Liver (tissue), 3 donors: ENCODE data around the gene MMP2.

ENCODE experiments used
- EGR1 ChIP-seq, 2 donors: IDR thresholded peaks; 2 replicates each; pipeline ENCODE4 v1.6.1; 2016 to 2018; ENCODE audit warnings: antibody characterized with exemption in 2 of 2, low read depth in 2 of 2
- GABPA ChIP-seq, 2 donors: IDR thresholded peaks in 1 of 2; conservative IDR thresholded peaks in 1 of 2; 2 replicates each; pipeline ENCODE4 v1.6.1; 2016; ENCODE audit warnings: antibody characterized with exemption in 2 of 2, mild to moderate bottlenecking in 1 of 2, moderate library complexity in 1 of 2
- HNF4A ChIP-seq, 2 donors: conservative IDR thresholded peaks; 2 replicates each; pipeline ENCODE4 v1.6.1; 2016; ENCODE audit warnings: antibody characterized with exemption in 2 of 2, mild to moderate bottlenecking in 2 of 2
- JUND ChIP-seq, 2 donors: IDR thresholded peaks; 2 replicates each; pipeline ENCODE4 v1.6.1; 2016; ENCODE audit warnings: antibody characterized with exemption in 2 of 2
- RAD21 ChIP-seq, 2 donors: IDR thresholded peaks; 2 replicates each; pipeline ENCODE4 v1.6.1; 2016; ENCODE audit warnings: antibody characterized with exemption in 2 of 2, mild to moderate bottlenecking in 2 of 2
- REST ChIP-seq: IDR thresholded peaks from 2 replicates; pipeline ENCODE4 v1.6.1; 2016; ENCODE audit warnings: antibody characterized with exemption, mild to moderate bottlenecking
- RXRA ChIP-seq, 2 donors: IDR thresholded peaks; 2 replicates each; pipeline ENCODE4 v1.6.1; 2017 to 2018; ENCODE audit warnings: antibody characterized with exemption in 2 of 2, mild to moderate bottlenecking in 1 of 2
- SP1 ChIP-seq: IDR thresholded peaks from 2 replicates; pipeline ENCODE4 v1.6.1; 2018; ENCODE audit warnings: antibody characterized with exemption, mild to moderate bottlenecking
- TAF1 ChIP-seq: conservative IDR thresholded peaks from 2 replicates; pipeline ENCODE4 v1.6.1; 2016; ENCODE audit warnings: antibody characterized with exemption, mild to moderate bottlenecking
- YY1 ChIP-seq: IDR thresholded peaks from 2 replicates; pipeline ENCODE4 v1.6.1; 2016; ENCODE audit warnings: antibody characterized with exemption, mild to moderate bottlenecking
- ZBTB33 ChIP-seq: IDR thresholded peaks from 2 replicates; pipeline ENCODE4 v1.6.1; 2016; ENCODE audit warnings: antibody characterized with exemption
- TF ChIP-seq, protein P1 (sequence below): fragments of 150-350 bp; IDR thresholded peaks from 2 replicates; pipeline ENCODE4 v1.5.1; 2017; ENCODE audit warnings: improper control_type of control experiment, low read depth, low read length; ENCODE audit not compliant: missing input control
- TF ChIP-seq, protein P2 (sequence below): IDR thresholded peaks from 2 replicates; pipeline ENCODE4 v1.6.1; 2016; ENCODE audit warnings: antibody characterized with exemption
- TF ChIP-seq, protein P3 (sequence below): IDR thresholded peaks from 2 replicates; pipeline ENCODE4 v1.6.1; 2016; ENCODE audit warnings: antibody characterized with exemption
- donor health status: healthy.
- donor health status: healthy.

DNA sequence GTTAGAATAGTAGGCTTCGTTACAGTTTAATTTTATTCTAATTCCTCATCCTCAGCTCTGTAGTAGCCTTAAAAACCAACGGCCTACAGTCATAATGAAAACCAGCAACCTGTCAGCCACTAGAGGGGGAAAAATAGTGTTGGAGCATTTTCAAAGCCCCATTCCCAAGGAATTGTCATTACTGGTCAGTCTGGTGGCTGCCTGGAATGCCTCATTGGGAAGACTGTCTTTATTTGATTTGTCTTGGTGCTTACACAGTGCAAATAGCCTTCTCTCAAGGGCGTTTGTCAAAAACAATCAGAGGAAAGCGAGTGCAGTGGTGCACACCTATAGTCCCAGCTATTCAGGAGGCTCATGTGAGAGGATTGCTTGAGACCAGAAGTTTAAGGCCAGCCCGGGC, 34.6 kb downstream of the MMP2 start:
- no peak for TF ChIP-seq JUND (IDR thresholded peaks at IDR 0.05)
- TF ChIP-seq, protein P1, sequence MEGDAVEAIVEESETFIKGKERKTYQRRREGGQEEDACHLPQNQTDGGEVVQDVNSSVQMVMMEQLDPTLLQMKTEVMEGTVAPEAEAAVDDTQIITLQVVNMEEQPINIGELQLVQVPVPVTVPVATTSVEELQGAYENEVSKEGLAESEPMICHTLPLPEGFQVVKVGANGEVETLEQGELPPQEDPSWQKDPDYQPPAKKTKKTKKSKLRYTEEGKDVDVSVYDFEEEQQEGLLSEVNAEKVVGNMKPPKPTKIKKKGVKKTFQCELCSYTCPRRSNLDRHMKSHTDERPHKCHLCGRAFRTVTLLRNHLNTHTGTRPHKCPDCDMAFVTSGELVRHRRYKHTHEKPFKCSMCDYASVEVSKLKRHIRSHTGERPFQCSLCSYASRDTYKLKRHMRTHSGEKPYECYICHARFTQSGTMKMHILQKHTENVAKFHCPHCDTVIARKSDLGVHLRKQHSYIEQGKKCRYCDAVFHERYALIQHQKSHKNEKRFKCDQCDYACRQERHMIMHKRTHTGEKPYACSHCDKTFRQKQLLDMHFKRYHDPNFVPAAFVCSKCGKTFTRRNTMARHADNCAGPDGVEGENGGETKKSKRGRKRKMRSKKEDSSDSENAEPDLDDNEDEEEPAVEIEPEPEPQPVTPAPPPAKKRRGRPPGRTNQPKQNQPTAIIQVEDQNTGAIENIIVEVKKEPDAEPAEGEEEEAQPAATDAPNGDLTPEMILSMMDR = no peak
- no peak for TF ChIP-seq REST
- TF ChIP-seq SP1 = no peak
- TF ChIP-seq GABPA (IDR thresholded peaks at IDR 0.05 in 1 of 2, conservative IDR thresholded peaks at IDR 0.05 in 1 of 2) = no peak
- no peak for TF ChIP-seq TAF1
- no peak for TF ChIP-seq RAD21 (IDR thresholded peaks at IDR 0.05)
- no peak for TF ChIP-seq HNF4A (conservative IDR thresholded peaks at IDR 0.05)
- TF ChIP-seq EGR1 (IDR thresholded peaks at IDR 0.05; ENCODE audit: low read depth in 2 of 2) = no peak
- TF ChIP-seq, protein P2, sequence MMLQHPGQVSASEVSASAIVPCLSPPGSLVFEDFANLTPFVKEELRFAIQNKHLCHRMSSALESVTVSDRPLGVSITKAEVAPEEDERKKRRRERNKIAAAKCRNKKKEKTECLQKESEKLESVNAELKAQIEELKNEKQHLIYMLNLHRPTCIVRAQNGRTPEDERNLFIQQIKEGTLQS = no peak
- TF ChIP-seq YY1 = no peak
- TF ChIP-seq, protein P3, sequence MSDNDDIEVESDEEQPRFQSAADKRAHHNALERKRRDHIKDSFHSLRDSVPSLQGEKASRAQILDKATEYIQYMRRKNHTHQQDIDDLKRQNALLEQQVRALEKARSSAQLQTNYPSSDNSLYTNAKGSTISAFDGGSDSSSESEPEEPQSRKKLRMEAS = no peak
- TF ChIP-seq RXRA (IDR thresholded peaks at IDR 0.05) = no peak
- TF ChIP-seq ZBTB33 = no peak
